GM12891 (cell line): Measurements from ENCODE around the gene UGT2A3.

Source experiments
- DNase-seq: peaks from one replicate; pipeline ENCODE4 v3.0.0; 2011; ENCODE audit warnings: low spot score; ENCODE audit not compliant: insufficient read length
- FAIRE-seq: peaks from 2 replicates; lab custom pipeline; 2011; peaks lifted over from hg19 to GRCh38; lab: Jason Lieb, UNC
- PAX5 ChIP-seq: IDR thresholded peaks from 2 replicates; pipeline ENCODE4 v1.6.1; 2011; ENCODE audit warnings: low read length, moderate library complexity, mild to moderate bottlenecking; ENCODE audit not compliant: insufficient read depth, severe bottlenecking
- POLR2A ChIP-seq: IDR thresholded peaks from 2 replicates; pipeline ENCODE4 v1.6.1; 2011; ENCODE audit warnings: low read depth, low read length, control low read depth
- POLR2AphosphoS5 ChIP-seq: IDR thresholded peaks from 2 replicates; pipeline ENCODE4 v1.6.1; 2011; ENCODE audit warnings: low read depth, low read length, control low read depth
- POU2F2 ChIP-seq: IDR thresholded peaks from 2 replicates; pipeline ENCODE4 v1.6.1; 2011; ENCODE audit warnings: low read depth, mild to moderate bottlenecking, control low read depth, low read length, moderate library complexity
- SPI1 ChIP-seq: IDR thresholded peaks from 2 replicates; pipeline ENCODE4 v1.6.1; 2011; ENCODE audit warnings: low read depth, low read length, control low read depth
- TAF1 ChIP-seq: IDR thresholded peaks from 2 replicates; pipeline ENCODE4 v1.6.1; 2011; ENCODE audit warnings: low read depth, low read length, control low read depth

Gene UGT2A3

DNA sequence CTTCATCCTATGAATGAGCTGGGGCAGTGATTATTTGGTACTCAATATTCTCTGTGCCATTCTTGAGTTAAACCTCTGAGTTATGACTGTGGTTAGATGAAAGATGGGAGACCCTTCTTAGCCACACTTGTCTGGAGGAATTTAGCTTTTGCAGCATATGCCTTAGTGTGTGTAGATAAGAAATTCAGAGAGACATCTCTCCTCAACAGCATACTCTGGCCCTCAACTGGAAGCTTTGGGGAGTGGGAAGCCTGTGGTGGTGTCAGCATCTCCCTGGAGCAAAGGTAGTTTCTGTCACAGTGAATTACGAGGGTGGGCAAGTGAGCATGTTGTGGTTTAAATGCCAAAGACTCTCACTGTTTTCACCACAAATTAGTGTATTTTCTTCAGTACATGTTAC is 58.7 kb downstream of the UGT2A3 start:
- no peak for DNase-seq

GRCh38 chr4:68891678-68892077 is 59.9 kb downstream of the UGT2A3 start:
- no peak for FAIRE-seq
- TF ChIP-seq POLR2AphosphoS5, result no peak
- TF ChIP-seq SPI1, result no peak
- TF ChIP-seq TAF1, result no peak
- no peak for TF ChIP-seq PAX5
- no peak for TF ChIP-seq POU2F2
- no peak for TF ChIP-seq POLR2A
- DNase-seq, result no peak

More for the DNA sequence above, 58.7 kb downstream of the UGT2A3 start:
- no peak for TF ChIP-seq POLR2A
- no peak for TF ChIP-seq POU2F2
- TF ChIP-seq TAF1, result no peak
- FAIRE-seq, result no peak

GRCh38 chr4:68885545-68885944 is 66.1 kb downstream of the UGT2A3 start:
- no peak for FAIRE-seq
- no peak for TF ChIP-seq POU2F2
- no peak for TF ChIP-seq SPI1
- TF ChIP-seq POLR2AphosphoS5, result no peak
- no peak for TF ChIP-seq PAX5
- no peak for TF ChIP-seq POLR2A
- no peak for TF ChIP-seq TAF1
- DNase-seq, result no peak

- DNase-seq, result no peak
Observed at GRCh38 chr4:68883870-68884269, 67.7 kb downstream of the UGT2A3 start.

More at GRCh38 chr4:68883870-68884269, 67.7 kb downstream of the UGT2A3 start:
- TF ChIP-seq POLR2A (no peak), SPI1 (no peak), TAF1 (no peak), PAX5 (no peak), POLR2AphosphoS5 (no peak), POU2F2 (no peak)
- no peak for FAIRE-seq
